IMR-90 (cell line): ENCODE data around the gene TEX101. TPM values are rescaled to one million over a fixed set of nuclear protein-coding genes. Genes with fewer than 3 reads are reported as not detected.
A peak's percentile ranks its signal among the peaks of the same experiment; 100 is the strongest.

ENCODE experiments used
- ATAC-seq: fragments of 200-7000 bp; cut with Tn5 transposase; 2 replicates; pipeline ENCODE4 v1.9.1; 2020; ENCODE audit warnings: low read depth, mild to moderate bottlenecking, moderate library complexity
- BruUV-seq: library from RNA; stranded (reverse); fragments of 400-500 nt; replicated peaks from 2 replicates; lab custom pipeline; 2021; lab: Mats Ljungman, UMichigan
- CTCF ChIA-PET: fragments of 300-600 bp; formaldehyde crosslinking; extraction: SDS; loops from one replicate; lab custom pipeline; 2021; ENCODE audit warnings: antibody characterized with exemption; lab: Yijun Ruan, JAX
- POLR2A ChIA-PET: fragments of 300-600 bp; sonication (Branson Sonifier 250); formaldehyde crosslinking; loops from one replicate; lab custom pipeline; 2022; ENCODE audit warnings: antibody characterized with exemption; ENCODE audit not compliant: unreplicated experiment; lab: Charles Lee
- DNase-seq: peaks from one replicate; pipeline ENCODE4 v3.0.0; 2013
- H2AFZ ChIP-seq: replicated peaks from 2 replicates; pipeline ENCODE3; 2013; ENCODE audit warnings: low read length, mild to moderate bottlenecking; ENCODE audit not compliant: poor library complexity
- H2AK5ac ChIP-seq: 2 replicates; pipeline ENCODE4 v1.6.1; 2013; ENCODE audit warnings: low read depth, low read length, inconsistent platforms
- H2AK9ac ChIP-seq: replicated peaks from 2 replicates; pipeline ENCODE3; 2013; ENCODE audit warnings: mild to moderate bottlenecking, low read depth, low read length, moderate library complexity; ENCODE audit not compliant: poor library complexity
- H2BK120ac ChIP-seq: 2 replicates; pipeline ENCODE4 v1.6.1; 2013; ENCODE audit warnings: low read depth, low read length, inconsistent platforms
- H2BK15ac ChIP-seq: 3 replicates; pipeline ENCODE4 v1.6.1; 2013; ENCODE audit warnings: low read depth, low read length, inconsistent platforms
- H2BK20ac ChIP-seq: 2 replicates; pipeline ENCODE4 v1.6.1; 2013; ENCODE audit warnings: low read depth, mild to moderate bottlenecking, inconsistent platforms, low read length, moderate library complexity
- H2BK5ac ChIP-seq: 2 replicates; pipeline ENCODE4 v1.6.1; 2013; ENCODE audit warnings: mild to moderate bottlenecking, low read depth, low read length, inconsistent platforms; ENCODE audit not compliant: poor library complexity, severe bottlenecking
- H3K14ac ChIP-seq: replicated peaks from 2 replicates; pipeline ENCODE4 v1.6.1; 2013; ENCODE audit warnings: low read depth, low read length, inconsistent platforms
- H3K18ac ChIP-seq: 2 replicates; pipeline ENCODE4 v1.6.1; 2013; ENCODE audit warnings: low read depth, low read length, control low read depth
- H3K23ac ChIP-seq: 2 replicates; pipeline ENCODE4 v1.6.1; 2013; ENCODE audit warnings: low read depth, low read length, inconsistent platforms
- H3K27ac ChIP-seq: 2 replicates; pipeline ENCODE4 v1.5.1; 2013; ENCODE audit warnings: mild to moderate bottlenecking, control low read depth, low read length; ENCODE audit not compliant: insufficient read depth
- H3K27me3 ChIP-seq: 2 replicates; pipeline ENCODE4 v1.6.1; 2013; ENCODE audit warnings: low read length; ENCODE audit not compliant: control insufficient read depth, insufficient read depth
- H3K36me3 ChIP-seq: 2 replicates; pipeline ENCODE4 v1.6.1; 2013; ENCODE audit warnings: low read length, mixed read lengths; ENCODE audit not compliant: control insufficient read depth, insufficient read depth
- H3K4ac ChIP-seq: 2 replicates; pipeline ENCODE4 v1.6.1; 2013; ENCODE audit warnings: low read depth, low read length, inconsistent platforms
- H3K4me1 ChIP-seq: 2 replicates; pipeline ENCODE4 v1.6.1; 2013; ENCODE audit warnings: low read length, mixed read lengths; ENCODE audit not compliant: control insufficient read depth, insufficient read depth
- H3K4me2 ChIP-seq: 2 replicates; pipeline ENCODE4 v1.6.1; 2013; ENCODE audit warnings: low read depth, mild to moderate bottlenecking, control low read depth, low read length, moderate library complexity
- H3K4me3 ChIP-seq: 2 replicates; pipeline ENCODE4 v1.5.1; 2013; ENCODE audit warnings: low read depth, mild to moderate bottlenecking, control low read depth, low read length, moderate library complexity; ENCODE audit not compliant: insufficient read depth
- H3K56ac ChIP-seq: 2 replicates; pipeline ENCODE4 v1.6.1; 2013; ENCODE audit warnings: low read length, inconsistent platforms; ENCODE audit not compliant: insufficient read depth; ENCODE audit errors: extremely low read depth
- H3K79me1 ChIP-seq, 2 experiments: 2 replicates each; pipeline ENCODE4 v1.6.1; 2013; ENCODE audit warnings: low read length in 2 of 2, inconsistent platforms in 1 of 2, low read depth in 1 of 2
- H3K9ac ChIP-seq: 2 replicates; pipeline ENCODE4 v1.6.1; 2013; ENCODE audit warnings: low read depth, low read length, control low read depth
- H3K9me1 ChIP-seq: 2 replicates; pipeline ENCODE4 v1.6.1; 2013; ENCODE audit warnings: low read length, inconsistent platforms; ENCODE audit not compliant: insufficient read depth
- H3K9me3 ChIP-seq: 2 replicates; pipeline ENCODE4 v1.6.1; 2013; ENCODE audit warnings: low read length; ENCODE audit not compliant: control insufficient read depth, insufficient read depth
- H4K20me1 ChIP-seq: 2 replicates; pipeline ENCODE4 v1.6.1; 2013; ENCODE audit warnings: low read length, inconsistent platforms; ENCODE audit not compliant: insufficient read depth
- H4K5ac ChIP-seq: 2 replicates; pipeline ENCODE4 v1.6.1; 2013; ENCODE audit warnings: mild to moderate bottlenecking, low read depth, low read length, control low read depth
- H4K8ac ChIP-seq, 2 experiments: 2 replicates each; pipeline ENCODE4 v1.6.1; 2013; ENCODE audit warnings: low read depth in 2 of 2, low read length in 2 of 2, control low read depth in 1 of 2, inconsistent platforms in 1 of 2
- H4K91ac ChIP-seq: 2 replicates; pipeline ENCODE4 v1.6.1; 2013; ENCODE audit warnings: low read depth, low read length, inconsistent platforms; ENCODE audit not compliant: insufficient read depth
- CEBPB ChIP-seq: IDR thresholded peaks from 2 replicates; pipeline ENCODE4 v1.6.1; 2012; ENCODE audit warnings: low read depth, low read length, improper control_type of control experiment
- CHD1 ChIP-seq: IDR thresholded peaks from 2 replicates; pipeline ENCODE4 v1.6.1; 2012; ENCODE audit warnings: low read depth, low read length, improper control_type of control experiment
- FOS ChIP-seq: fragments of 150-350 bp; IDR thresholded peaks from 2 replicates; pipeline ENCODE4 v1.6.1; 2016; ENCODE audit warnings: low read depth, low read length
- NFE2L2 ChIP-seq: fragments of 150-350 bp; IDR thresholded peaks from 2 replicates; pipeline ENCODE4 v1.6.1; 2016; ENCODE audit warnings: low read depth, mild to moderate bottlenecking, low read length
- RCOR1 ChIP-seq: IDR thresholded peaks from 2 replicates; pipeline ENCODE4 v1.6.1; 2012; ENCODE audit warnings: mild to moderate bottlenecking, low read length, improper control_type of control experiment; ENCODE audit not compliant: insufficient replicate concordance
- WGBS, 2 experiments: methylation state at CpG; one replicate each; pipeline versions ENCODE4 v1.1.5 to v1.1.7; 2013; ENCODE audit warnings: missing lambda C conversion rate in 2 of 2; ENCODE audit not compliant: insufficient read length in 1 of 2; ENCODE audit errors: extremely low coverage in 2 of 2; 5-methylcytosine and 5-hydroxymethylcytosine counted together
- dilution Hi-C: fragments of 300-500 bp; cut with HindIII; formaldehyde crosslinking; loops from one replicate; pipeline ENCODE4 v1.14.3; 2018; ENCODE audit warnings: low sequenced_read_pairs; ENCODE audit not compliant: unreplicated experiment
- in situ Hi-C: fragments of 300-500 bp; cut with MboI; formaldehyde crosslinking; loops from 3 replicates; pipeline ENCODE4 v1.14.3; 2019; ENCODE audit warnings: low sequenced_read_pairs, inconsistent platforms, mixed read lengths
- intact Hi-C: fragments of 100-400 bp; cut with micrococcal nuclease; formaldehyde crosslinking; loops from 2 replicates; pipeline ENCODE4 v1.10.0; 2022
- polyA plus RNA-seq, 3 experiments: library from polyadenylated mRNA; depleted of rRNA; stranded (reverse); fragments of >200 nt; gene quantifications; 2 replicates each; pipeline ENCODE4 v1.2.3, GENCODE V29; 2012; ENCODE audit warnings: low replicate concordance in 1 of 3
- total RNA-seq: library from RNA; depleted of rRNA; stranded (reverse); fragments of >200 nt; gene quantifications from 2 replicates; pipeline ENCODE4 v1.2.3, GENCODE V29; 2012

TEX101 gene
- total and polyA plus RNA-seq, 2 of the 4 experiments (the other 2 are of a cell fraction): not detected

DNA sequence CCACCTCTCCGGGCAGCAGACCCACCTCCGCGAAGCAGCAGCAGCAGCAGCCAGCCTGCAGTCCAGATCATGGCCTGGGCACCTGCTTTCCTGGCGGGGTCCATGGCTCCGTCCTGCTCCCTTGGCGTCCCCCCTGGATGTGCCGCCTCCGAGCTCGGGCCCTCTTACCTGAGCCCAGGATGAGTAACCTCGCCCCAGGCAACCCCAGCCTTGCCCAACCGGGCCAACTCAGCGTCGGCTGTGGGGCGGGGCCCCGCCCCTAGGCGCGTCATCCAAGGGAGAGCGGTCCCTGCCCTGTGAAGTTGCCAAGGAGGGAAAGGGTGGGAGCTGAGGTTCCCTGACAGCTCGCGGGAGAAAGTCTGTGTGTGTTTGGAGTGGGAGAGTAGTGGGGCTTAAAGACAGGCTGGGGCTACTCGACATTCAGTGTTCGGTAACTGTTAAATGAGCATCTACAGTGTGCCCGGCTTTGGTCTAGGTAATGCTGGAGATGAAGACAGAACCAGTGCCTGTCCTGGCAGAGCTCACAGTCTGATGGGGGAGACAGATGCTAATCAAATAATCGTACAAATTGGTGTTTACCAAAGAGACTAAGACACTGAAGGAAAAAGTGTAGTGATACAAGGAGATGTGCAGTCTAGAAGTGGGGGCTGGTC is 50.9 kb downstream of the TEX101 start, which contains the start of gene LYPD3:
Gene LYPD3, minus strand, starts transcription at position 141 of the 653 bp plus-strand sequence. Its CDS starts 37 bp downstream, at position 104.
- Histone ChIP-seq H3K36me3 (no peaks in the 10 kb centered on the region), H2BK5ac (no peak within 1 kb of the TSS), H3K4ac (peak within 1 kb of the TSS; percentile 41), H2AK9ac (no peak within 1 kb of the TSS), H3K79me1 (no peaks in the 10 kb centered on the region), H4K91ac (peak within 1 kb of the TSS; percentile 14; the same call in 1 of the 2 replicates), H3K18ac (no peak within 1 kb of the TSS), H3K56ac (no peak within 1 kb of the TSS), H3K27ac (no peak within 1 kb of the TSS), H3K9me1 (peaks cover 12% of the 10 kb centered on the region), H2AK5ac (peak within 1 kb of the TSS; percentile 93), H4K5ac (no peak within 1 kb of the TSS), H4K20me1 (no peaks in the 10 kb centered on the region), H3K4me3 (no peak within 1 kb of the TSS), H3K27me3 (no peaks in the 10 kb centered on the region), H3K14ac (peak within 1 kb of the TSS; percentile 70), H2AFZ (peak within 1 kb of the TSS; percentile 96), H3K4me1 (peaks cover 18% of the 10 kb centered on the region), H3K23ac (peak within 1 kb of the TSS; percentile 32; the same call in 1 of the 2 replicates), H2BK15ac (peak within 1 kb of the TSS; percentile 76; the same call in 1 of the 3 replicates), H4K8ac (peak within 1 kb of the TSS in 1 of 2 experiments; percentile 51; a peak in 2 of 4 replicates), H2BK20ac (peak within 1 kb of the TSS; percentile 27), H3K9me3 (no peaks in the 10 kb centered on the region), H2BK120ac (peak within 1 kb of the TSS; percentile 33), H3K9ac (no peak within 1 kb of the TSS), H3K4me2 (no peak within 1 kb of the TSS)
- CTCF ChIA-PET: no interaction called here
- DNase-seq: peak; percentile 31
- no peak for TF ChIP-seq RCOR1
- TF ChIP-seq NFE2L2: no peak
- TF ChIP-seq CEBPB: peak; percentile 58; the same call in 1 of the 2 replicates
- no peak for TF ChIP-seq CHD1
- TF ChIP-seq FOS: no peak
- in situ Hi-C loops (no loop called here), dilution Hi-C loops (no loop called here), intact Hi-C loops (no loop called here)
- POLR2A ChIA-PET: no interaction called here
- ATAC-seq: no peak
- BruUV-seq: no TSS peak
- WGBS, 2 experiments: 32% methylated on average over 16 of the region's 24 CpGs; no CpG with 5 or more reads in 1 of the 2 experiments
